ENCODE data around the gene RBM20.
"Not testable (repeated sequence)": the region's sequence is repeated elsewhere in the genome, so short reads cannot be mapped to it uniquely, and the experiment has no call there.

The RBM20 gene

DNA sequence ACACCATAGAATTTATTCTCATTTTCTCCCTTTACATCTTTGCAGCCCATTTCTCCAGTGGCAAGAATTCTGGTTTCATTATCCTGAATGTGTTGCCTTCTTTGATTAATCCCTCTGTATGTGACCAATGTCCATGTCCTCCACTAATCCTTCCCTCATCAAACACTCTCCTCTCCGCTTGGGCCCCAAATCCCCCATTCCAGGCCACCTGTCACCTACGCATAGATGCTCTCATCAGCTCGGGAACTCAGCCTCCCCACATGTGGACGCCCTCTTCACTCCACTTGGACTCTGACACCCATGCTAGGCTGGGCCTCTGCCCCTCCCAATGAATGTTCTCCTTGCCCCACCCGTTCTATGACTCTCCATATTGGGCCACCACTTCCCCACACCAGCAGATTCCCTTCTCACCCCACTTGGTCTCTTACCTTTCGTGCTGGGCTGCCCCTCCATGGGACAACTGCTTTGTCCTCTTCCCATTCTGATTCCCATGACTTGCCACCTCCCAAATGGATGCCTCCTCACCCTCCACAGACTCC lies 18.7 kb upstream of the RBM20 start:
- no peak for DNase-seq (ENCODE audit: extremely low read depth in 1 of 2, low read depth in 1 of 2)

DNA sequence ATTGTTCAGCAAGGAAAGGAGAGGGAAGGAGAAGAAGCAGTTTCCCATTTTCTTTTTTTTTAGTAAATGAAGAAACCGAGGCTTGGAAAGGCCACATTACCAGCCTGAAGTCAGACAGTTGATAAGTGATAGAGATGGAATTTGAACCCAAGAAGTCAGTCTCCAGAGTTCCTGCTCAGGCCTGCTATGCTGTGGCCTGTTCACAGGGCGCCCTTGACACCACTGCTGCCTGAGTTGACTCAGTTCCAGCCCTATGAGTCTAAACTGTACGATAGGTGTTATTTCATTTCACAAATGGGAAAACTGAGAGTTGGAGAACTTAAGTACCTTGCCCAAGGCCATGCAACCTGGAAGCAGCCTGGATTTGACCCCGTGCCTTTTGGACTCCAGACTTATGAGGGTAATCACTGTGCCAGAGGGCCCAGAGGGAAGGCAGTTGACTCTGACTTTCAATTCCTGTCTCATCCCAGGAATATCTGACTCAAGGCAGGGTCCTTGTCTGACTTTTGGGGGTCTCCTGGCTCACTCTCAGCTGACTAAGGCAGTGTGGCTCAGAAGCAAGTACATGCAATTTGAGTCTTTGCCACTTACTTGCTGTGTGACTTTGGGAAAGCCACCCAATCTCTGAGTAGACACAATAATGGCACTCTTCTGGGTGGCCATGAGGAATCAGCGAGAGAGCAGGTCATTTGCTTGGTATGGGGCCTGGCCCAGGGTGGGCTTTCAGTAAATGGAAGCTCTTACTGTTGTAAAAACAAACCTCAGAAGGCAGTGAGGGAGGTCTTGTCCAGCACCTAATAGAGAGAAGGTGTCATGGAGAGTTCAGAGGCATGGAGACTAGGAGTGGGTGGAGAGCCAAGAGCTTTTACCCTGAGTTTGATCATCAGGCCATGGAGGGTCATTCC lies 17.9 kb upstream of the RBM20 start:
- no peak for DNase-seq (ENCODE audit: extremely low read depth in 1 of 2, low read depth in 1 of 2)

DNA sequence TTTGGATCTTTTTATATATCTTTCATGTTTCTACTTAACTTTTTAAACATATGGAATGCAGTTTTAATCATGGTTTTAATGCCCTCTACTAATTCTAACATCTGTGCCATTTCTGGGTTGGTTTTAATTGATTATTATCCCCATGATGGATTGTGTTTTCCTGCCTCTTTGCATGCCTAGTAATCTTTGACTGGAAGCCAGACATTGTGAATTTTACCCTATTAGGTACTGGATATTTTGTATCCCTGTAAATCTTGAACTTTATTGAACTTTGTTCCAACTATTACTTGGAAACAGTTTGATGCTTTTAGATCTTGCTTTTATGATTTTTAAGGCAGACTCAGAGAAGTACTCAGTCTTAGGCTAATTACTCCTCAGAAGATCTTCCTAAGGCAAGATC lies 16.0 kb upstream of the RBM20 start:
- no peak for DNase-seq (ENCODE audit: extremely low read depth in 1 of 2, low read depth in 1 of 2)

DNA sequence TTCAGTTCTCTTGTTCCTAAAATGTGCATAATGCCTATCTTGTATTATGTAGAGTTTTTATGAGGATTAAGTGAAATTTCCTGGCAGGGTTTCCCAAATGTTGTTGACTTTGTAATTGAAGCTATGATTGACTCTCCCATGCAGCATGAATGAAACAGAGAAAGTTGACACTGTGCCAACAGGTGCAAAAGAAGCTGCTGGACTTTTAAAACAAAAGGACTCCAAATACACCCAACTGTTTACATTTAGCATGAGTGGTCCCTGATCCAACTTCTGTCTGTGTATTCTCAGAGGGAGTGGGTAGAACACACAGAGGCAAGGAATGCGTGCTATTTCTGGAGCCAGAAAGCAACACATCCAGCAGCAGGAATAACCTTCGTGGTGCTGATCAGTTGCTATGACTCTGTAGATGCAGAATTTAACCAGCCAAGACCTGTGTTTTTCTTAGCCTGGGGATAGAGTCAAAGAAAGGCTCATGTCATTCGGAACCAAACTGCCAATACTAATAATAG lies 14.4 kb upstream of the RBM20 start:
- DNase-seq (ENCODE audit: extremely low read depth in 1 of 2, low read depth in 1 of 2): no peak

DNA sequence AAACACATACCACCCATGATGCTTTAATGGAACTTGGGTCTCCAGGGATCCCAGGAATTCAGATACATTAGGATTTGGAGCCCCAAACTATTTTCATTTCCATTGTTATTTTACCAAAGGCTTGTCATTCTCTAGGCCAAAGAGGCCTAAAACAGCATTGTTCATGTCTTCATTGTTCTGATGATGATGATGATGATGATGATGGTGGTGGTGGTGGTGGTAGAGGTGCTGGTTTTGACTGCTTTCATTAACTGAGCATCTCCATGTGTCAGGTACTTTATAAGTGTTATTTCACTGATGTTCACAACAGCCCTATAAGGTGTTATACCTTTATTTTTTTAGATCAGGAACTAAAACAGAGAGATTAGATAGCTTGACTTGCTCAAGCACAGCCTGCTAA lies 12.2 kb upstream of the RBM20 start:
- no peak for DNase-seq (ENCODE audit: extremely low read depth in 1 of 2, low read depth in 1 of 2)

DNA sequence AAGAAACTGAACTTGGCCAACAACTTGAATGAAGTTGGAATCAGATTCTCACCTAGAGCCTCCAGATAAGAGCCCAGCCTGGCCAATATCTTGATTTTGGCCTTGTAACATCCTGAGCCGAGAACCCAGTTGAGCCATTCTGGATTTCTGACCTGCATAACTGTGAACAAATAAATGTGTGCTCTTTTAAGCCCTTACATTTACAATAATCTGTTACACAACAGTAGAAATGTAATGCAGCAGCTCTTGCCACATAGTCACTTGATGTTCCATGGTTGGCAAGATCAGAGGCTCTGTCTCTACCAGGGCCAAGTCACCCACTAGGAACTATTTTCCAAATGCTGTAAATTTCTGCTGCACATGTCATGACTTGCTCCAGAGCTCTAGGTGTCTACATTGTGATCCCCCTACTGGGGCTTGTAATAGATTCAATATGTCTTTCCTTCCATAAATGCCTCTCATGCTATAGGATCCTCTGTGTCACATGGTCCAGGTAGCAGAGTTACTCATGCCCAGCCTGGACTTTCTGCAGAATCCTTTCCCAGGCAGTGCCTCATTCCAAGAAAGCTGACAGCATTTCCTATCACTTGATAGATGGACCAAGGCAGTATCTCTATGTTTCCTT lies 11.4 kb upstream of the RBM20 start:
- no peak for DNase-seq (ENCODE audit: extremely low read depth in 1 of 2, low read depth in 1 of 2)

DNA sequence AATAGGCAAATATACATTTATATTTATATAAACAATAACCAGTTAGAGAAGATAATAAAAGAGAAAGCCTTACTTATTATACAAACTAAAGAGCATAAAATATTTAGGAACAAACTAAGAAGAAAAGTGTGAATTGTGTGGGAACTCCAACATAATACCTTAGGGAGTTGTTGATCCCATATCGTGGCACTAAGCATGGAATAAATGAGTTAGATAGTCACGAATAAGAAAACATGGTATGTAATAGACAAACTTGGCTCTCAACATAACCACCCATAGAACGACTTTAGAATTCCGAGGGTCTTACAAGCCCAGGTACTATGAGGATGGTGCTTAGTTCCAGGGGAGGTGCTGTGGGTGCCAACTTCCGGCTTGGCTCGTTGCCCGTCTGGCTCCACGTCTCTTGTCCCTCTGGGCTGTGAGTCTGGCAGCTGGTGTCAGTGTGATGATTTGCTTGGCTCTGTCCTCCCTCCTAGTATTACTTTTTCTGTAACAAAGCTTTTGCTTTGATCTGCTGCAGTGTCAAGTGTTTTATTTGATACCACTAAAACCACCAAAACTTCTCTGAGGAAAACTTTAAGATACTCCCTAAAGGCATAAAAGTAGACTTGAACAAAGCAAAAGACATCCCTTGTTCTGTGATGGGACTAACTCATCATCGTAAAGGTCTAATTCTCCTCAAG lies 9.5 kb upstream of the RBM20 start:
- DNase-seq (ENCODE audit: extremely low read depth in 1 of 2, low read depth in 1 of 2): no peak

DNA sequence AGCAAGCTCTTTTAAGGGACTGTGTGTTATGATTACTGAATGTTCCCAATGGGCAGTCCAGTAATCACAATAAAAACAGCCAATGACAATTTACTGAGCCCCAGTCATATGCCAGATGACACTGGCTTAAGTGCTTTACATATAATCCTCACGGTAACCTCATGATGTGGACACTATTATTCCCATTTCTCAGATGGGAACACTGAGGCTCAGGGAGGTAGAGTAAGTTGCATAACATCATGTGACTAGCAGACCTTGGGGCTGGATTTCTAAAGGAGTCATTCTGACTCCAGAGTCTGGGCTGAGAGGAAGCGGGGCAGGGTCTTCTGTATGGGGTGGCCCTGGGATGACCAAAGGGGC lies 7.6 kb upstream of the RBM20 start:
- DNase-seq (ENCODE audit: extremely low read depth in 1 of 2, low read depth in 1 of 2): no peak

DNA sequence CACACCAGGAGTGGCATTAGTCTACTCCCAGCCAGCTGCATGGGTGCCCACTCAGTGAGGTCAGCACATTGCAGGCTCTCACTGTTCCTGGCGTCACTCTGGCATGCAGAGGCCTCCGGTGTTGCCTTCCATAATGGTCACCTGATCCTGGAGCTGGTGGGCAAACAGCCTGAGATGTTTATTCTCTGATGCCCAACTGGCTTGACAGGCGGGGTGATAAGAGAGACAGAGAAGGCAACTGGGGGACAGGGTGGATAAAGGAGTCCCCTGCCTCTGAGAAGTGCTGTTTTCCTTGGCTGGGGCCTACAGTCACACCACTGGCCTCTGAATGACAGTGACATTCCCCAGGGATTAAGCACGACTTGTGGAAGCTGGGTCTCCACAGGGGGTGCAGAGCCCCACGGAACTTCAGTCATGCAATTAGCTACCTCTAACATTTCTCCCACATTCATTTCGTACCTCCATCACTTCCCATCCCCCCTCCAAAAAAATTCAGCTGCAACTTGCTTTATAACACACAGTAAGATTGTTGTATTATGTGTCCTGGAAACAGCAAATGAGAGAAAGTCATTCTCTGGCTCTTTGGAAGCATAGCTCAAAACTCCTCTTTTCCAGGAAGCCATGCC lies 7.1 kb upstream of the RBM20 start:
- DNase-seq (ENCODE audit: extremely low read depth in 1 of 2, low read depth in 1 of 2): no peak

DNA sequence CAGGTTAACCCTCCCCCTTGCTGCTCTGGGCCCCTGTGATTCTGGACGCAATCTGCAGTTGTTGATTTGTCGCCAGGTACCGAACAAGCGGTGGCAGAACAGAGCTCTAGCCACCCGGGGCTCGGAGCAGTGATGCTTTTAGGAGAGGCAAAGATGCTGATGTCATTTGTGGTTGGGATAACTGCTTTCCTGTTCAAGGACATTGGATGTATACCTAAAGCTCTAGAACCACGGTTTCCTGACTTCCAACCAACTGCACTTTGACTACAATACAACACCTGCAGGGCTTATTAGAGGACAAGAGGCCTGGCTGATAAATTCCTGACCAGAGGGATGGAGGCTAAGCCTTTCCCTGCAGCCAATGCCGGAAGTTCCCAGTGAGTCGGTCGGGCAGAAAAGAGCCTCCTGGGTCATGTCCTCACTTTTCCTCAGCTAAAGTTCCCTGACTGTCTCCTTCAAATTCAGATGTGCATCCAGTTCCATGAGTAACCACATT lies 6.5 kb upstream of the RBM20 start:
- DNase-seq (ENCODE audit: extremely low read depth in 1 of 2, low read depth in 1 of 2): no peak

DNA sequence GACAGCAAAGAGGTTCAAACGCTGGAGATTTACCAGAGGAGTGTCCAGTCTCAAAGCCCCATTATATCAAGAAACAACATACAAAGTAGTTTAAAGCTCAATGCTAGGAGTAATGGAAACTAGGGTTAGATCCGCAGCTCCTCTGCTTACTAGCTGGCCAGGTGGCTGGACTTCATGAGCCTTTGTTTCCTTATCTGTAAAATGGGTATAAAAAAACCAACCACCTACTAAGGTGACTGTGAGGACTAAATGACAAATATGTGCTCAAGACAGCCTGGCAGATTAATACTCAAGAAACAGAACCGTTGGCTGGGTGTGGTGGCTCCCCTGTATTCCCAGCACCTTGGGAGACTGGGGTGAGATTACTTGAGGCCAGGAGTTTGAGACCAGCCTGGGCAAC lies 5.8 kb upstream of the RBM20 start:
- DNase-seq (ENCODE audit: extremely low read depth in 1 of 2, low read depth in 1 of 2): no peak

DNA sequence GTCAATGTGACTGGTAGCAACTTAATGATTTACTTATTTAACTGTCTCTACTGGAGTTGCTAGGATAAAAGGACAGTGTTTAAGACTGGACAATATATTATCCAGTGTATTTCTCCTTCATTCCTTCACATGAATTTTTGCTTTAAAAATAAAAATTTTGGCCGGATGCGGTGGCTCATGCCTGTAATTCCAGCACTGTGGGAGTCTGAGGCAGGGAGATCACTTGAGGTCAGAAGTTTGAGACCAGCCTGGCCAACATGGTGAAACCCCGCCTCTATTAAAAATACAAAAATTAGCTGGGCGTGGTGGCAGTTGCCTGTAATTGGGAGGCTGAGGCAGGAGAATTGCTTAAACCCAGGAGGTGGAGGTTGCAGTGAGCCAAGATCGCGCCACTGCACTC lies 5.1 kb upstream of the RBM20 start:
- DNase-seq (ENCODE audit: extremely low read depth in 1 of 2, low read depth in 1 of 2): not testable (repeated sequence)

DNA sequence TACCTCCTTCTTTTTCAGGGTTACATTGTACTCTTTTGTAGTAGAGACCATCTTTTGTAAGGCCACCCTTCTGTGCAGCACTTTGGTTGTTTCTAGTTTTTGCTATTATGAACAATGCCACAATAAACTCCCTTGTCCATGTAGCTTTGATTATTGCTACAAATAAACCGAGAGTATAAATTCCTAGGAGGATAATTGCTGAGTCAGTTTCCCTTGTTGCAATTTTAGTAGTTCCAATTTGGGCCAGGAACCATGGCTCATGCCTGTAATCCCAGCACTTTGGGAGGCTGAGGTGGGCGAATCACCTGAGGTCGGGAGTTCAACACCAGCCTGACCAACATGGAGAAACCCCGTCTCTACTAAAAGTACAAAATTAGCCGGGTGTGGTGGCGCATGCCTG lies 4.3 kb upstream of the RBM20 start:
- not testable (repeated sequence) for DNase-seq (ENCODE audit: extremely low read depth in 1 of 2, low read depth in 1 of 2)

DNA sequence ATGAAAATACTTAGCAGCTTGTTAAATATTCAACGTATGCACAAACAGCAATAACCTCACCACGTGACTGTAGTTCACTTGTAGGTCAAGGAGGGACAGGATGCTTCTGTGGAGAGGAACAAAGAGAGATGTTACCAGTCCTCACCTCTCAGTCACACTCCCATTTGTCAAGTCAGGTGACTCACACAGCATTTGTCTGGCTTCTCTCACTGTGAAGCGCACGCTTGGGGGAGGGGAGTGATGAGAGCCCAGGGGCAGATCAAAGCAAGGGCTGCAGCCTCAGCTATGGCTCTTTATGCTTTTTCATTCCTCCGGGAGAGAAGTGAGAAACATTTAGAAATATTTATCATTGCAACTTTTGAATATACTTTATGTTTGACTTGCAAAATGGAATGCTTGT lies 2.9 kb upstream of the RBM20 start:
- no peak for DNase-seq (ENCODE audit: extremely low read depth in 1 of 2, low read depth in 1 of 2)

DNA sequence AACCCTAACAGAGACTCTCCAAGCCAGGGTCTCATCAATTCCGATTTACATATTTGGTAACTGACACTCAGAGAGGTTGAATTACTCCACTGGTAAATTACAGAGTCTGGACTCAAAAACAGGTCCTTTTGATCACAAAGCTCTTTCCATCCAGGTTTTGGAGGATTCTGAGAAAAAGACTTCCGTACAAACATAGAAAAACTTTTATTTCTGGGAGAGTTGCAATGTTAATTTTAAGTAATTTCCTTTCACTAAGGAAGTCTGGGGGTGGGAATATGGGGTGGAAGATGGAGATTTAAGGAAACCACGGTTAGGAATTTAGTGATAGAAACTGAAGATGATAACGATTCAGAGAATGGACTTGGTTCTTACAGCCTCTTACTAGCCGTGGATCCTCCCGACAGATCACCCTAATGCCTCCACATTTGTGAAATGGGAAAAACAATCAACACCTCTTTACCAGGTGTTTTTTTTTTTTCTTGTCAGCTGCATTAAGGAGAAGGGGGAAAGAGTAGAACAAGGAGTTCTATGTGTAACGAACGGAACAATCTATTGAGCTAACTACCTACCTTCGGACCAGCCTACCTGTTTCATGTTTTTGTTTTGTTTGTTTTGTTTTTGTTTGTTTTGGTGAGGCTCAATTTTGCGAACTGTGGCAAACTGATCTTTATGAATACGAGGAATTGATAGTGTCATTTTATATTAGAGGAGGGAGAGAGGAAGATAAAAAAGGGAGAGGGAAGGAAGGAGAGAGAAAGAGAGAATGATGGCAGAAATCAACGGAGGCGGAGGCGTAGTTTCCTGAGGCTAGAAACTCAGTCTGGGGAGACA lies 1.7 kb upstream of the RBM20 start:
- no peak for DNase-seq (ENCODE audit: extremely low read depth in 1 of 2, low read depth in 1 of 2)

DNA sequence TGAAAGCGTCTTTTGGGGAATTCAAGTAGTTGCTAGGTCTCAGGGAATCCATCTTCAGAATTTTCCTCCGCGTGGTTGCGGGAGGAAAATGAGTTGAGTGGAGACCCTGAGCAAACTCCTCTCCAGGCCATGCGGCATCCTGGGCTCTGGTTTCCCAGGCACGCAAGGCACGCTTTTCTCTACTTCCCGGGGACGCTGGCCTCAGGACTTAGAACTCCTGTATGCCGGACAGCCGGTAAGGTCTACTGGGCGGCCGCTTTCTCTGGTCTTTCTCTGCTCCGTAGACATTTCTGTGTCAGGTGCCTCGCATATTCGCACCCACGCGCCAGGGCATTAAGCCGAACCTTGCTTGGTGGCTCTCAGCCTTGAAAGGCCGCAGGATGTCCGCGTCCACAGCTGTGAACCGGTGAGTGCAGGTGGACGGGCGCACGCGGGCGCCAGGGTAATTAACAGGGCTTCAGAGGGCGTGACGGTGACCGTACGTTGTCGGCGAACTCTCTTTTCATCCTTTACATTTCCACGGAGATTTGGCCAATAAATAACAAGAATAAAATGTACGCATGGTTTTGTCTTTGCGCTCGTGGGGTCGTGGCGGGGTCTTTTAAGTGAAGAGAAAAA lies 992 bp upstream of the RBM20 start:
- DNase-seq (ENCODE audit: extremely low read depth in 1 of 2, low read depth in 1 of 2): no peak

DNA sequence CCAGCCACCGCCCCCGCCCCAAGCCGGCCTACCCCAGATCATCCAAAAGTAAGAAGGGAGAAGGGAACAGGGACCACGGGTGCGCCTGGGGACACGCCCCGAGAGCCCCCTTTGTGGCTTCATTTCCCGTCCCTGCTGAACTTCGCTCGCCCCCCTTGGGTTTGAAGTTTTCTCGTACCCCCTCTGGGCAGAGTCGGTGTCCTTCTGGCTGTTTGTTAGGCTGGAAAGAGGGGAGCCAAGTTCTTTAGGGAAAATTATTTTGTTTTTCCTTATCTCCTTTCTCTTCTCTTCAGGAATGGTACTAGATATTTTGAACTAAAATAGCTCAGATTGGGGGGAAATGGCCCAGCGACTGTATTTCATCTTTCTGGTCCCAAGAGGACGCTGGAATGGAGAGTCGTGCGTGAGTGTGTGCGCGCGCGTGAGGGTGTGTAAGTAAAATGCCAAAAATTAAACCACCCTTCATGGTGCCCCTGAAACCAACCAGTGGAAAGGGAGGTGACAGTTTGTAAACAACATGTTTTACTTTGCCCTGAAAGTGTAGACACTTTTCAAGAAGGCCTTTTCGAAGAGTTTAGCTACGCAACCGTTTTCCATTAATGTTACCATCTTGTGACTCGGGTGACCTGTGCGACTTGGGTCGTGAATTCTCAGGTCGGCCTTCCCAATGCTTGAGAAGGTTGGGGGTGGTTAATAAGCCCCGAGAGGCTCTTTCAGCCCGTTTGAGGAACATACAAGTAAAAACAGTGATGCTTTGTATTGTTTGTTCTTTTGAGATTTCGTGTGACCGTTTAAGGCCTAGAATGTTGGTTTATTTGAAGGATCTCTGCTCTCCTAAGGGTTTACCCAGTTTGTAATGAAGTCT lies 694 bp downstream of the RBM20 start:
- DNase-seq (ENCODE audit: extremely low read depth in 1 of 2, low read depth in 1 of 2): no peak

DNA sequence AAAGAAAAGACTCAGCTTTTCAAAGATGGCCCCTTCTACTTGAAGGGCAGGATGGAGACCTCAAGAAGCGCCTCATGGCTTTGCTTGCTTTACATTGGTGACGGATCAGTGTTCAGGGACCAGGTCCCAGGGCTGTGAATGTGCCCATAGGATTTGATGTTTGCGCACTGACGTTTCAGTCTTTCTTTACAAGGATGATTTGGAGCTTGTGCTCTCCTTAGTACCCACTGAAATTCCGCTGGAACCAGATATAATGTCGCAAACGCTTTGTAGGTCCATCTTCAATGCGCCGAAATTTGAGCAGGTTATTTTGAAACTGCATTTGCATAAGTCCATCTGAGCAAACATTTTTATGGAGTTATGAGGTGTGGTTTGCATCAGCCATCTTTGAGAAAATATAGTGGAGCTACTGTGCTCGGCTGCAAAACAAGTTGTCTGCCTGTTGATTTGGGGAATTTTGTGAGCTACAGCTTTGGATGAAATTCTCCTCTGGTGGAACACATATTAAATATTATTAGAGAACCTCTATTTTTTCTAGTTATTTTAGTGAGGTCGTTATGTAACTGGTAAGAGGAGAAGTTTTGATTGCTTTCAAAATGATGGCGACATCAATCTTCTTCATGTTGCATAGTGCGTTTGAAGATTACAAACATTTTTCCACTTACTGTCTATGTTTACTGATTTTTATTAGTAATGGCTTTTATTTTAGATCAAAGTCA lies 2.4 kb downstream of the RBM20 start:
- no peak for DNase-seq (ENCODE audit: extremely low read depth in 1 of 2, low read depth in 1 of 2)
